Hematopoietic multipotent progenitor cell treated with erythropoietin and hydrocortisone succinate and interleukin-3 and kit ligand, for 4 days (in vitro differentiated cells): ENCODE measurements around the gene PKMYT1.

Source experiments
- DNase-seq: peaks from one replicate; pipeline ENCODE4 v3.0.0-alpha.2; 2015

The PKMYT1 gene

GRCh38 chr16:2980227-2981176 is at the start of gene PKMYT1:
TSS of gene PKMYT1 (minus strand) at chr16:2980446. CDS start at chr16:2979657, 789 bp downstream.
- peak; percentile 97 for DNase-seq

- peak; percentile 58 for DNase-seq
Observed at GRCh38 chr16:3029491-3030221, 49.4 kb upstream of the PKMYT1 start.

DNA sequence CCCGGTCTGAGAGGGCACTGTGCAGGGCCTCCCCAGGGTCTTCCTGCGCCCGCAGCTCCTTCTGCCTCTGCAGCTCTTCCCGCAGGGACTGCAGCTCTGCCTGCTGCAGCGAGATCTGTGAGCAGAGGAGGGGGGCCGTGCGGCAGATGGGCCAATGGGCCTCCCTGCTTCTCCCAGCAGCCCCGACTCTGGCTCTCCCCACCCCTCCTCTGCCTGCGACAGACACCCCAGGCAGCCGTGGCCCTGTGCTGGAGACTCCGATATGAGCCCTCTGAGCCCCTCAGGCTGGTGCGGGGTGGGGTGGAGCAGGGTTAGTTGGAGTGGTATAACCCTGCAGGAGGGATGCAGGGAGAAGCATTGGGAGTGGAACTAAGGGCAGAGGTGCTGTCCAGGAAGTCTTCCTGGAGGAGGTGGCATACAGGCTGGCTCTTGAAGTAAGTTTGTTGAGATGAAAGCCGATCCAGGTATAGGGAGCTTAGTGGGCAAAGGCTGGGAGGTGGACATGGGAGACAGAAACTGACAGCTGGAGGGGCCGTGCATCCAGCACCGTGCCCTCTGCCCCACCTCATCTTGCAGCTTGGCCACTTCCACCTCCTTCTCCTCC is 48.6 kb upstream of the PKMYT1 start:
- DNase-seq = no peak

DNA sequence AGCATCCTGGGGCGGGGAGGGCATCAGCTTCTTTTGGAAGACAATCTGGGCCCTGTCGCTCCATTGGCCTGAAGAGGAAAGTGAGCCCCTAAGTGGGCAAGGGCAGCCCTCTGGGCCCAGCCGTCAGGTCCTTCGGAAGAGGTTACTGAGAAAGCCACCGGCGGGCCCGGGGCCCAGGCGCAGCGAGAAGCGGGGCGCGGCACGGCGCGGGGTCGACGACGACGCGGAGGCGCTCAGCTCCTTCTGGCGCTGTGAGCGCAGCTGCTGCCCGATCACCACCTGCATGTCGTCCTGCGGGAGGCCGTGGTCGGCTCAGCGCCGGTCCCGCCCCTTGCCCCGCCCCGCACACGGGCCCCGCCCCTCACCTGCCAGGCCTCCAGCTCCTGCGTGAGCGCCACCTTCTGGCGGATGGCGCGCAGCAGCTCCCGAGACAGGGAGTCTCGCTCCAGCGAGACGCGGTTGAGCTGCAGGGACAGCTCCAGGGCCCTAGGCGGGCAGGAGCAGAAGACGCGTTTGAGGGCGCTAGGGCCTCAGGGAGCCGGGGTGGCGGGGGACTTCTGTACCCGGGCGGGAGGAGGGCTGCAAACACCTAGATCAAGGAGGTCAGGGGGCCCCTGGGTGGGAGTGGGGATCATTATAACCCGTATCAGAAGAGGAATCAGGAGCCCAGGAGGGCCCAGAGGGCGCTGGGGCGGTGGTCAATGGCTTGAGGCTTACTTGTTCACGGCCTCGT is 47.9 kb upstream of the PKMYT1 start:
- DNase-seq = peak; percentile 92

DNA sequence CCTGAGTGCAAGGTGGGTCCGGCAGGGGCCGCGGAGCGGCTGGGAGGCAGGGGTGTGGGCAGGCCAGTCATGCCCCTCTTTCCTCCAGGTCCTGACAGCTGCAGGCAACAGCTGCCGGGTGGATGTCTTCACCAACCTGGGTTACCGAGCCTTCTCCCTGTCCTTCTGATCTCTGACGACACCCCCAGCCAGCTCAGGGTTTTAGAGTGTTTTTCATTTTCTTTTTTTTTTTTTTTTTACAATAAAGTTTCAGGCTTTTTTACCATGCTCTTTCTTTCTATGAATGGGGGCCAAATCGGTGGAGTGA is 47.2 kb upstream of the PKMYT1 start:
- no peak for DNase-seq

- DNase-seq = no peak
Observed at GRCh38 chr16:3026609-3027488, 46.6 kb upstream of the PKMYT1 start.

DNA sequence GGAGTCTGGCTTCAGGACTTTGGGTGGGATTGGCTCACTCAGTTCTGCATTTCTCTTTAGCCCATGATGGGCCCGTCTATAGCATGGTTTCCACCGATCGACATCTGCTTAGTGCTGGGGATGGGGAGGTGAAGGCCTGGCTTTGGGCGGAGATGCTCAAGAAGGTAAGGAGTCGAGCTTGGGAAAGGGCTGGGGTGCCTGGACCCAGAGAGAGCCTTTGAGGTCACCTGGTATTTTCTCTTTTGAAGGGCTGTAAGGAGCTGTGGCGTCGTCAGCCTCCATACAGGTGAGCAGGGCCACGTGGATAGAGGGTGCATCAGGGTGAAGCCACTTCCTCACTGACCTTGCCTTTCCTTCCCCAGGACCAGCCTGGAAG is 45.7 kb upstream of the PKMYT1 start:
- DNase-seq = no peak

DNA sequence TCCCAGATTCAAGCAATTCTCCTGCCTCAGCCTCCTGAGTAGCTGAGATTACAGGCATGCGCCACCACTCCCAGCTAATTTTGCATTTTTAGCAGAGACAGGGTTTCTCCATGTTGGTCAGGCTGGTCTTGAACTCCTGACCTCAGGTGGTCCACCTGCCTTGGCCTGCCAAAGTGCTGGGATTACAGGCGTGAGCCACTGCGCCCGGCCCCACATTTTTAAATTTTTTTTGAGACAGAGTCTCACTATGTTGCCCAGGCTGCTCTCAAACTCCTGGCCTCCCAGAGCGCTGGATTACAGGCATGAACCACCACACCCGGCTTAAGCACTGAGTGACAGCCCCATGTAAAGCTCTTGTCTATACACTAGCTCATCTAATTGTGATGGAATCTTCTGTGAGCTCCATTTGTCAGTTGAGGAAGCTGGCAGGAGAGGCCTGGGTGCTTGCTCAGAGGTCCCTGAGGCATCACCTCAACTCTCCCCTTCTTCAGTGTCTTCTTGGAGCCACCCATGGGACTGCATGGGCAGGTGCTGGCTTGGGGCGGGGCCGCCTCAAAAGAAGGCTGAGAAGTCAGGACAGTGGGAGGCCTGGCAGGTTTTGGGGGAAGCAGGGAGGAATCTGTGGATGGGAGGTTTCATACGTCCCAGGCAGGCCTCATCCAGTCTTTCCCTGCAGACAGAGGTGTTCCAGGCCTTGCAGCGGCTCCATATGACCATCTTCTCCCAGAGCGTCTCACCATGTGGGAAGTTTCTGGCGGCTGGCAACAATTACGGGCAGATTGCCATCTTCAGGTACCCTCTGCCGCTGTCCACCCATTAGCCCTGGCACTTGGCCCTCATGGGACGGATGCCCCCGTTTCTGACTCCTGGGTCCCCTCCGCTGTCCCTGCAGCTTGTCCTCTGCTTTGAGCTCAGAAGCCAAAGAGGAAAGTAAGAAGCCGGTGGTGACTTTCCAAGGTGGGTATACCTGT is 45.1 kb upstream of the PKMYT1 start:
- no peak for DNase-seq

DNA sequence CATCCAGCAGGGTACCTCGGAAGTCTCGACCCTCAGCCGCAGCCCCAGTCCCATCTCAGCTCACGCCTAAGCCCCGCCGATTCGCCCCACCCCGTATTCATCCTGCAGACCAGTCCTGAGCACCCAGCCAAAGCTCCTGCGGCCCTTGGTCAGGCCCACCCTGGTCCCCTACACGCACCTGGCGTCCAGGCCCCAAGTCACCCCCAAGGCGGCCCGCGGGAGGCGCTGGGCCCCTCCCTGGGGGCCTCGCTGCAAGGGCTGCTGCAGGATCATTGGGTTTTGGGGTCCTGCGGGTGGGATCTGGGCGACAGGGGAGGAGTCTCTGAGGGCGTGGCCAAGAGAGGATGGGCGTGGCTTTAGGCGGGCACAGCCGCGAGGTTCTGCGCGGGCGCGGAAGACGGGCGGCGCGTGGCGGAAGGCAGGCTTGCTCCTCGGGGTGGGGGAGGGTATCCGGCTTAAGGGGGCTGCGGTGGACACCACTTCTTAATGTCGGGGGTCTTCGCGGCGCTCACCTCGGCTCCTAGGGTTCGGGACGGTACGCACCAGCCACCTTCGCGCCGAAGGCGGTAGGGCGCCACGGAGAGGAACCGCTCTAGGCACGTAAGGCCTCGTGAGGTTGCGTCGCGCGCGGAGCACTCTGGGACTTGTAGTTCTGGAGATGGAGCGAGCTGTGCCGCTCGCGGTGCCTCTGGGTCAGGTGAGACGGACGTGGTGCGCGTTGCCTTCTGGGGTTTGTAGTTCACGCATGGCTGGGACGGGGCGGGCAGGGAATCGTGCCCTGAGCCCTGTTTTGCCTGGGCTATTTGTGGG is 43.6 kb upstream of the PKMYT1 start, which contains the start of the genes HCFC1R1 and THOC6:
TSS of gene HCFC1R1 (minus strand) at position 274 of the 810 bp plus-strand sequence. CDS start at position 273, 1 bp downstream.
TSS of gene THOC6 (plus strand) at position 367 of the 810 bp plus-strand sequence. CDS start at position 659, 292 bp downstream.
- DNase-seq = peak; percentile 99

DNA sequence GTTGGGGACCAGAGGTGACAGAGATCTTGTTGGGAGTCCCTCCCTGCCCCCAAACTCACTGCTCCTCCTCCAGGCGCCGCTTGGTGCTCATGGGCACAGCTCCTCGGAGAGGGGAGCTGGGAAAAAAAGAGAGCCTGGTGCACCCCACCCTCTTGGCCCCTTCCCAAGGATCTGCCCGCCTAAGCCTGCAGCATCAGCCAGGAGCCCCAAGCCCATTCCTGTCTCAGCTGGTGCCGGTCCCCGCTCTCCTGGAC is 43.1 kb upstream of the PKMYT1 start:
- DNase-seq = peak; percentile 59

- DNase-seq = no peak
Observed at GRCh38 chr16:3022684-3023414, 42.6 kb upstream of the PKMYT1 start.

- DNase-seq = peak; percentile 86
Observed at GRCh38 chr16:3022208-3022683, 42.0 kb upstream of the PKMYT1 start.

DNA sequence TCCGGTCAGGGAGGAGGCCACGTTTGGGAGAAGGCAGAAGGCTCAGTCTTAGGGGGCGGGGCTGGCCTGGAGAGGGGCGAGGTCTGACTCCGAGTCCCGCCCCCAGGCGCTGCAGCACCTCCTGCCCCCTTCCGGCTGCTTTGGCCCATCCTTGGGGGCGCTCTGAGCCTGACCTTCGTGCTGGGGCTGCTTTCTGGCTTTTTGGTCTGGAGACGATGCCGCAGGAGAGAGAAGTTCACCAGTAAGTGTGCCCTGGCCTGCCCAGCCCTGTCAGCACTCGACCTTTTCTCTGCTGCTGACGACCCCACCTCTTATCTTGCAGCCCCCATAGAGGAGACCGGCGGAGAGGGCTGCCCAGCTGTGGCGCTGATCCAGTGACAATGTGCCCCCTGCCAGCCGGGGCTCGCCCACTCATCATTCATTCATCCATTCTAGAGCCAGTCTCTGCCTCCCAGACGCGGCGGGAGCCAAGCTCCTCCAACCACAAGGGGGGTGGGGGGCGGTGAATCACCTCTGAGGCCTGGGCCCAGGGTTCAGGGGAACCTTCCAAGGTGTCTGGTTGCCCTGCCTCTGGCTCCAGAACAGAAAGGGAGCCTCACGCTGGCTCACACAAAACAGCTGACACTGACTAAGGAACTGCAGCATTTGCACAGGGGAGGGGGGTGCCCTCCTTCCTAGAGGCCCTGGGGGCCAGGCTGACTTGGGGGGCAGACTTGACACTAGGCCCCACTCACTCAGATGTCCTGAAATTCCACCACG is 41.4 kb upstream of the PKMYT1 start:
- peak; percentile 93 for DNase-seq

- DNase-seq = peak; percentile 68
Observed at GRCh38 chr16:3020604-3021448, 40.6 kb upstream of the PKMYT1 start.

DNA sequence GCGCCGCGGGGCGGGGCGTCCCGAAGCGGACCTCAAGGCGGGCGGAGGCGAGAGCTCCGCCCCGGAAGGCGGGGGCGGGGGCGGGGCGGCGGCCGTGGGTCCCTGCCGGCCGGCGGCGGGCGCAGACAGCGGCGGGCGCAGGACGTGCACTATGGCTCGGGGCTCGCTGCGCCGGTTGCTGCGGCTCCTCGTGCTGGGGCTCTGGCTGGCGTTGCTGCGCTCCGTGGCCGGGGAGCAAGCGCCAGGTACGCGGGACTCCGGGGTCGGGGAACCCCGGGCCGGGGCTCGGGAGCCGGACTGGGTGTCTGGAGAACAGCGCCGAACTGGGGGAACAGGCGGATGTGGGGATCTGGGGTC is 40.0 kb upstream of the PKMYT1 start, which contains the start of gene TNFRSF12A:
TSS of gene TNFRSF12A (plus strand) at position 122 of the 357 bp plus-strand sequence. CDS start at position 152, 30 bp downstream.
- DNase-seq = peak; percentile 93

GRCh38 chr16:3019594-3020246 is 39.5 kb upstream of the PKMYT1 start:
- no peak for DNase-seq
